Activated CD8-positive, alpha-beta T cell treated with anti-CD3 and anti-CD28 coated beads, Interleukin-2, amount 10 ng/mL, durations not matched to agents 7 days and 5 days (primary cell): ENCODE results near the gene DUSP2. TPM values are rescaled to one million over a fixed set of nuclear protein-coding genes. Genes with fewer than 3 reads are reported as not detected.

Experiments
- ATAC-seq: fragments of 150-1000 bp; cut with Tn5 transposase; one replicate; pipeline ENCODE4 v1.10.0; 2021; ENCODE audit warnings: moderate library complexity
- CTCF ChIA-PET: fragments of 350-600 bp; sonication (Branson Sonifier 250); formaldehyde crosslinking; loops from one replicate; lab custom pipeline; 2021; ENCODE audit warnings: antibody characterized with exemption; lab: Charles Lee
- POLR2A ChIA-PET: fragments of 350-600 bp; sonication (Branson Sonifier 250); formaldehyde crosslinking; loops from one replicate; lab custom pipeline; 2021; ENCODE audit warnings: antibody characterized with exemption; lab: Charles Lee
- DNase-seq: peaks from one replicate; pipeline ENCODE4 v3.0.0-alpha.2; 2020
- H3K27ac Mint-ChIP-seq: one replicate; pipeline ENCODE4 v1.8.0; 2021; ENCODE audit warnings: mild to moderate bottlenecking, mixed read lengths
- H3K27me3 Mint-ChIP-seq: one replicate; pipeline ENCODE4 v1.8.0; 2021; ENCODE audit warnings: low read depth, mixed read lengths
- H3K36me3 Mint-ChIP-seq: one replicate; pipeline ENCODE4 v1.8.0; 2021; ENCODE audit warnings: low read depth, mixed read lengths
- H3K4me1 Mint-ChIP-seq: one replicate; pipeline ENCODE4 v1.8.0; 2021; ENCODE audit warnings: low read depth, mixed read lengths
- H3K4me3 Mint-ChIP-seq: one replicate; pipeline ENCODE4 v1.8.0; 2021; ENCODE audit warnings: mild to moderate bottlenecking, mixed read lengths
- H3K9me3 Mint-ChIP-seq: one replicate; pipeline ENCODE4 v1.8.0; 2022; ENCODE audit warnings: mixed read lengths; ENCODE audit not compliant: insufficient read depth
- total RNA-seq, 2 experiments: library from RNA; stranded (reverse); gene quantifications; one replicate each; pipeline ENCODE4 v1.2.3, GENCODE V29; 2021

The DUSP2 gene
- total RNA-seq, 2 experiments from 2014 or later, result 20.3 to 21.2 TPM

- Mint-ChIP-seq H3K27me3 (peaks cover 7% of the 10 kb centered on the region), H3K27ac (no peak overlapping the region), H3K4me1 (peaks cover 16% of the 10 kb centered on the region), H3K9me3 (no peaks in the 10 kb centered on the region), H3K4me3 (no peak overlapping the region), H3K36me3 (no peaks in the 10 kb centered on the region)
- CTCF ChIA-PET, result interaction anchor here (1.4 to 13.1 kb wide), 5 partner anchors 26 to 184 kb away, joined by 4 to 674 read pairs (median 24); partner anchors contain the start of genes ADRA2B, ASTL and DUSP2
- POLR2A ChIA-PET, result no interaction called here
- ATAC-seq (no peak), DNase-seq (no peak)
Measured at GRCh38 chr2:96176661-96177060, 31.4 kb upstream of the DUSP2 start.

GRCh38 chr2:96175951-96176350, 30.7 kb upstream of the DUSP2 start:
- Mint-ChIP-seq H3K9me3 (no peaks in the 10 kb centered on the region), H3K27me3 (peaks cover 7% of the 10 kb centered on the region), H3K27ac (no peak overlapping the region), H3K36me3 (no peaks in the 10 kb centered on the region), H3K4me1 (peaks cover 15% of the 10 kb centered on the region), H3K4me3 (no peak overlapping the region)
- ATAC-seq (no peak), DNase-seq (no peak)
- ChIA-PET CTCF (interaction anchor here (0.9 to 13.1 kb wide), 15 partner anchors 10 to 183 kb away, joined by 3 to 674 read pairs (median 13); partner anchors contain the start of genes ADRA2B, ASTL, DUSP2 and STARD7), POLR2A (interaction anchor here (0.6 to 2.5 kb wide), 3 partner anchors 34 to 52 kb away, joined by 3 to 30 read pairs (median 10); partner anchors contain the start of gene ASTL)

GRCh38 chr2:96174251-96175144, 29.3 kb upstream of the DUSP2 start:
- ChIA-PET CTCF (interaction anchor here (0.6 to 13.1 kb wide), 39 partner anchors 8 to 337 kb away, joined by 3 to 674 read pairs (median 5); partner anchors contain the start of genes ADRA2B, ASTL, DUSP2 and NCAPH), POLR2A (interaction anchor here (0.8 to 2.5 kb wide), 6 partner anchors 11 to 36 kb away, joined by 3 to 30 read pairs (median 8); partner anchors contain the start of genes ASTL, DUSP2 and STARD7)
- peaks cover 6% of the 10 kb centered on the region for H3K4me1 Mint-ChIP-seq
- no peak overlapping the region for H3K27ac Mint-ChIP-seq
- H3K4me3 Mint-ChIP-seq, result no peak overlapping the region
- ATAC-seq, result peak; percentile 98
- no peaks in the 10 kb centered on the region for H3K9me3 Mint-ChIP-seq
- DNase-seq, result peak; percentile 88
- H3K27me3 Mint-ChIP-seq, result peaks cover 7% of the 10 kb centered on the region
- H3K36me3 Mint-ChIP-seq, result no peaks in the 10 kb centered on the region

- ChIA-PET CTCF (interaction anchor here (13.1 kb wide), 1 partner anchor 29 kb away, joined by 674 read pairs; the partner anchor contains the start of genes ASTL and DUSP2), POLR2A (no interaction called here)
- Mint-ChIP-seq H3K9me3 (no peaks in the 10 kb centered on the region), H3K4me3 (no peak overlapping the region), H3K36me3 (no peaks in the 10 kb centered on the region), H3K27ac (no peak overlapping the region), H3K4me1 (peaks cover 6% of the 10 kb centered on the region), H3K27me3 (peaks cover 7% of the 10 kb centered on the region)
- DNase-seq, result no peak
- no peak for ATAC-seq
Measured at GRCh38 chr2:96171831-96172230, 26.6 kb upstream of the DUSP2 start.

GRCh38 chr2:96170626-96171025, 25.4 kb upstream of the DUSP2 start:
- H3K27me3 Mint-ChIP-seq, result no peaks in the 10 kb centered on the region
- ChIA-PET POLR2A (no interaction called here), CTCF (interaction anchor here (13.1 kb wide), 1 partner anchor 27 kb away, joined by 674 read pairs; the partner anchor contains the start of genes ASTL and DUSP2)
- H3K4me3 Mint-ChIP-seq, result no peak overlapping the region
- peaks cover 6% of the 10 kb centered on the region for H3K4me1 Mint-ChIP-seq
- DNase-seq (no peak), ATAC-seq (no peak)
- H3K36me3 Mint-ChIP-seq, result no peaks in the 10 kb centered on the region
- H3K27ac Mint-ChIP-seq, result no peak overlapping the region
- no peaks in the 10 kb centered on the region for H3K9me3 Mint-ChIP-seq

GRCh38 chr2:96169868-96170507, 24.7 kb upstream of the DUSP2 start:
- Mint-ChIP-seq H3K36me3 (no peaks in the 10 kb centered on the region), H3K4me3 (no peak overlapping the region), H3K27me3 (no peaks in the 10 kb centered on the region), H3K4me1 (peaks cover 8% of the 10 kb centered on the region), H3K27ac (no peak overlapping the region), H3K9me3 (no peaks in the 10 kb centered on the region)
- DNase-seq (no peak), ATAC-seq (no peak)
- CTCF ChIA-PET, result interaction anchor here (13.1 kb wide), 1 partner anchor 27 kb away, joined by 674 read pairs; the partner anchor contains the start of genes ASTL and DUSP2
- POLR2A ChIA-PET, result no interaction called here

GRCh38 chr2:96167407-96168013, 22.3 kb upstream of the DUSP2 start:
- Mint-ChIP-seq H3K27ac (no peak overlapping the region), H3K9me3 (no peaks in the 10 kb centered on the region), H3K4me3 (no peak overlapping the region), H3K27me3 (no peaks in the 10 kb centered on the region), H3K4me1 (peaks cover 26% of the 10 kb centered on the region), H3K36me3 (no peaks in the 10 kb centered on the region)
- ATAC-seq (no peak), DNase-seq (no peak)
- ChIA-PET POLR2A (no interaction called here), CTCF (interaction anchor here (13.1 kb wide), 1 partner anchor 24 kb away, joined by 674 read pairs; the partner anchor contains the start of genes ASTL and DUSP2)

GRCh38 chr2:96164459-96165184, 19.4 kb upstream of the DUSP2 start:
- Mint-ChIP-seq H3K36me3 (peaks cover 2% of the 10 kb centered on the region), H3K27me3 (no peaks in the 10 kb centered on the region), H3K4me3 (peak overlapping the region; percentile 60), H3K9me3 (no peaks in the 10 kb centered on the region), H3K27ac (peak overlapping the region; percentile 99), H3K4me1 (peaks cover 44% of the 10 kb centered on the region)
- ChIA-PET POLR2A (interaction anchor here (0.9 to 9.1 kb wide), 9 partner anchors 9 to 157 kb away, joined by 3 to 193 read pairs (median 4); partner anchors contain the start of genes CIAO1, DUSP2, STARD7 and TMEM127), CTCF (interaction anchor here (1.1 to 3.1 kb wide), 9 partner anchors 10 to 172 kb away, joined by 3 to 49 read pairs (median 6); partner anchors contain the start of gene ASTL)
- peak; percentile 85 for ATAC-seq
- DNase-seq, result peak; percentile 86

- H3K9me3 Mint-ChIP-seq, result no peaks in the 10 kb centered on the region
- H3K27ac Mint-ChIP-seq, result peak overlapping the region; percentile 99
- peak; percentile 69 for ATAC-seq
- no peaks in the 10 kb centered on the region for H3K27me3 Mint-ChIP-seq
- peak; percentile 84 for DNase-seq
- H3K4me1 Mint-ChIP-seq, result peaks cover 51% of the 10 kb centered on the region
- CTCF ChIA-PET, result interaction anchor here (1.1 to 3.1 kb wide), 9 partner anchors 11 to 171 kb away, joined by 3 to 49 read pairs (median 6); partner anchors contain the start of gene ASTL
- peak overlapping the region; percentile 60 for H3K4me3 Mint-ChIP-seq
- POLR2A ChIA-PET, result interaction anchor here (0.9 to 9.1 kb wide), 9 partner anchors 9 to 157 kb away, joined by 3 to 193 read pairs (median 4); partner anchors contain the start of genes CIAO1, DUSP2, STARD7 and TMEM127
- H3K36me3 Mint-ChIP-seq, result peaks cover 2% of the 10 kb centered on the region
Measured at GRCh38 chr2:96163768-96164429, 18.7 kb upstream of the DUSP2 start.

- Mint-ChIP-seq H3K4me1 (peaks cover 56% of the 10 kb centered on the region), H3K4me3 (peak overlapping the region; percentile 60), H3K36me3 (peaks cover 2% of the 10 kb centered on the region), H3K27me3 (no peaks in the 10 kb centered on the region), H3K27ac (peak overlapping the region; percentile 99), H3K9me3 (no peaks in the 10 kb centered on the region)
- ChIA-PET CTCF (interaction anchor here (1.2 to 3.1 kb wide), 8 partner anchors 11 to 171 kb away, joined by 3 to 49 read pairs (median 6); partner anchors contain the start of gene ASTL), POLR2A (interaction anchor here (0.9 to 9.1 kb wide), 8 partner anchors 8 to 158 kb away, joined by 3 to 193 read pairs (median 4); partner anchors contain the start of genes CIAO1, DUSP2 and TMEM127)
- DNase-seq (no peak), ATAC-seq (no peak)
Measured at GRCh38 chr2:96163415-96163767, 18.2 kb upstream of the DUSP2 start.
